Measurements from ENCODE around the gene ADAMTSL2.

- TF ChIP-seq GATA2 (IDR thresholded peaks at IDR 0.05; ENCODE audit: low read depth, low read length) (no peak), GATA3 (IDR thresholded peaks at IDR 0.05; ENCODE audit: low read depth, low read length) (no peak)
Measured at GRCh38 chr9:133553973-133554713, 19.6 kb downstream of the ADAMTSL2 start.

Measured in SH-SY5Y (cell line).